Trophoblast cell (in vitro differentiated cells and primary cell): ENCODE results near the gene GLRA2.

Source experiments
- DNase-seq, 2 donors: peaks; one replicate each; pipeline ENCODE4 v3.0.0-alpha.2; 2016
- H2AFZ ChIP-seq: 2 replicates; pipeline ENCODE4 v1.6.1; 2013; ENCODE audit warnings: low read length, moderate library complexity, mild to moderate bottlenecking; ENCODE audit not compliant: insufficient read depth, poor library complexity
- H2AK5ac ChIP-seq: 2 replicates; pipeline ENCODE4 v1.6.1; 2013; ENCODE audit warnings: mild to moderate bottlenecking, low read length
- H2BK120ac ChIP-seq: 2 replicates; pipeline ENCODE4 v1.6.1; 2013; ENCODE audit warnings: low read length, mild to moderate bottlenecking, moderate library complexity; ENCODE audit not compliant: insufficient read depth, poor library complexity
- H2BK12ac ChIP-seq: 2 replicates; pipeline ENCODE4 v1.6.1; 2013; ENCODE audit warnings: mild to moderate bottlenecking, low read length, moderate library complexity
- H2BK5ac ChIP-seq: 2 replicates; pipeline ENCODE4 v1.6.1; 2013; ENCODE audit warnings: low read length, low read depth, moderate library complexity, mild to moderate bottlenecking; ENCODE audit not compliant: poor library complexity
- H3K14ac ChIP-seq: 2 replicates; pipeline ENCODE4 v1.6.1; 2013; ENCODE audit warnings: mild to moderate bottlenecking, low read length
- H3K18ac ChIP-seq: 2 replicates; pipeline ENCODE4 v1.6.1; 2013; ENCODE audit warnings: mild to moderate bottlenecking, low read length
- H3K23ac ChIP-seq: 2 replicates; pipeline ENCODE4 v1.6.1; 2013; ENCODE audit warnings: low read length
- H3K27ac ChIP-seq: 2 replicates; pipeline ENCODE4 v1.5.1; 2013; ENCODE audit warnings: low read depth, mild to moderate bottlenecking, inconsistent platforms, low read length, moderate library complexity
- H3K27me3 ChIP-seq: 2 replicates; pipeline ENCODE4 v1.6.1; 2013; ENCODE audit warnings: inconsistent platforms, mild to moderate bottlenecking, low read length, moderate library complexity; ENCODE audit not compliant: insufficient read depth
- H3K36me3 ChIP-seq, 2 experiments: 1 replicate in 1 of 2; 2 replicates in 1 of 2; pipeline ENCODE4 v1.6.1; 2013; ENCODE audit warnings: low read length in 2 of 2, mild to moderate bottlenecking in 2 of 2, moderate library complexity in 1 of 2; ENCODE audit not compliant: insufficient read depth in 2 of 2, control insufficient read depth in 1 of 2
- H3K4ac ChIP-seq: 2 replicates; pipeline ENCODE4 v1.6.1; 2013; ENCODE audit warnings: low read depth, mild to moderate bottlenecking, low read length, moderate library complexity
- H3K4me1 ChIP-seq, 2 experiments: 1 replicate in 1 of 2; 2 replicates in 1 of 2; pipeline ENCODE4 v1.6.1; 2013; ENCODE audit warnings: low read length in 2 of 2, mild to moderate bottlenecking in 2 of 2, moderate library complexity in 1 of 2; ENCODE audit not compliant: insufficient read depth in 2 of 2, control insufficient read depth in 1 of 2
- H3K4me2 ChIP-seq: 2 replicates; pipeline ENCODE4 v1.6.1; 2013; ENCODE audit warnings: inconsistent platforms, mild to moderate bottlenecking, low read length, moderate library complexity
- H3K4me3 ChIP-seq: 2 replicates; pipeline ENCODE4 v1.5.1; 2013; ENCODE audit warnings: mild to moderate bottlenecking, low read depth, low read length, inconsistent platforms
- H3K79me1 ChIP-seq: one replicate; pipeline ENCODE4 v1.6.1; 2013; ENCODE audit warnings: low read length
- H3K79me2 ChIP-seq: 2 replicates; pipeline ENCODE4 v1.6.1; 2013; ENCODE audit warnings: low read length, mild to moderate bottlenecking; ENCODE audit not compliant: control insufficient read depth, insufficient read depth, poor library complexity
- H3K9ac ChIP-seq: 2 replicates; pipeline ENCODE4 v1.6.1; 2013; ENCODE audit warnings: mild to moderate bottlenecking, low read length
- H3K9me3 ChIP-seq: 2 replicates; pipeline ENCODE4 v1.6.1; 2013; ENCODE audit warnings: low read depth, mild to moderate bottlenecking, control low read depth, inconsistent platforms, low read length; ENCODE audit not compliant: insufficient read depth
- H4K12ac ChIP-seq: 2 replicates; pipeline ENCODE4 v1.6.1; 2013; ENCODE audit warnings: low read depth, mild to moderate bottlenecking, low read length, moderate library complexity
- H4K8ac ChIP-seq: 2 replicates; pipeline ENCODE4 v1.6.1; 2013; ENCODE audit warnings: low read depth, mild to moderate bottlenecking, low read length, moderate library complexity
- H4K91ac ChIP-seq: one replicate; pipeline ENCODE4 v1.6.1; 2013; ENCODE audit warnings: low read depth, mild to moderate bottlenecking, low read length, moderate library complexity
- whole genome bisulfite sequencing: extraction: QIAGEN DNeasy Blood & Tissue Kit; methylation state at CpG from one replicate; pipeline ENCODE4 v1.1.7; 2013; ENCODE audit warnings: missing lambda C conversion rate; ENCODE audit not compliant: insufficient read length, insufficient coverage; ENCODE audit errors: extremely low coverage; 5-methylcytosine and 5-hydroxymethylcytosine counted together

Gene GLRA2

GRCh38 chrX:14694611-14695010 lies 165.3 kb downstream of the GLRA2 start:
- no peak overlapping the region for H2AK5ac ChIP-seq
- no peaks in the 10 kb centered on the region for H3K36me3 ChIP-seq
- no peak overlapping the region for H4K12ac ChIP-seq
- no peak overlapping the region for H3K14ac ChIP-seq
- no peaks in the 10 kb centered on the region for H3K79me2 ChIP-seq
- H3K27ac ChIP-seq: no peak overlapping the region
- no peak for DNase-seq
- no peak overlapping the region for H4K91ac ChIP-seq
- H2BK5ac ChIP-seq: no peak overlapping the region
- no peaks in the 10 kb centered on the region for H3K79me1 ChIP-seq
- no peak overlapping the region for H2BK120ac ChIP-seq
- H3K4me3 ChIP-seq: no peak overlapping the region
- H3K4me2 ChIP-seq: no peak overlapping the region
- H3K23ac ChIP-seq: no peak overlapping the region
- H2BK12ac ChIP-seq: no peak overlapping the region
- no peak overlapping the region for H3K18ac ChIP-seq
- H2AFZ ChIP-seq: no peak overlapping the region
- H3K9me3 ChIP-seq: no peaks in the 10 kb centered on the region
- no peak overlapping the region for H3K4ac ChIP-seq
- no peaks in the 10 kb centered on the region for H3K4me1 ChIP-seq
- no CpG with 5 or more reads among the region's 2 CpGs for WGBS
- H3K9ac ChIP-seq: no peak overlapping the region
- no peaks in the 10 kb centered on the region for H3K27me3 ChIP-seq
- no peak overlapping the region for H4K8ac ChIP-seq

GRCh38 chrX:14697451-14697850 lies 168.1 kb downstream of the GLRA2 start:
- no peak overlapping the region for H3K9ac ChIP-seq
- no CpG with 5 or more reads among the region's 3 CpGs for WGBS
- no peak overlapping the region for H3K23ac ChIP-seq
- H4K91ac ChIP-seq: no peak overlapping the region
- no peaks in the 10 kb centered on the region for H3K36me3 ChIP-seq
- H3K4me1 ChIP-seq: no peaks in the 10 kb centered on the region
- H2BK120ac ChIP-seq: no peak overlapping the region
- H2AK5ac ChIP-seq: no peak overlapping the region
- DNase-seq: peak; percentile 12 to 53
- H3K79me2 ChIP-seq: no peaks in the 10 kb centered on the region
- H3K18ac ChIP-seq: no peak overlapping the region
- no peaks in the 10 kb centered on the region for H3K9me3 ChIP-seq
- no peaks in the 10 kb centered on the region for H3K79me1 ChIP-seq
- H3K27me3 ChIP-seq: no peaks in the 10 kb centered on the region
- no peak overlapping the region for H3K14ac ChIP-seq
- H2BK5ac ChIP-seq: no peak overlapping the region
- H3K4ac ChIP-seq: no peak overlapping the region
- H3K4me2 ChIP-seq: no peak overlapping the region
- H2AFZ ChIP-seq: no peak overlapping the region
- H3K4me3 ChIP-seq: no peak overlapping the region
- no peak overlapping the region for H4K8ac ChIP-seq
- H4K12ac ChIP-seq: no peak overlapping the region
- no peak overlapping the region for H2BK12ac ChIP-seq
- H3K27ac ChIP-seq: no peak overlapping the region

GRCh38 chrX:14698790-14699189 lies 169.5 kb downstream of the GLRA2 start:
- no peak overlapping the region for H4K91ac ChIP-seq
- H3K27ac ChIP-seq: no peak overlapping the region
- no peak overlapping the region for H3K4me3 ChIP-seq
- H3K79me1 ChIP-seq: no peaks in the 10 kb centered on the region
- no peak overlapping the region for H4K8ac ChIP-seq
- H3K9ac ChIP-seq: no peak overlapping the region
- H2BK12ac ChIP-seq: no peak overlapping the region
- H3K9me3 ChIP-seq: no peaks in the 10 kb centered on the region
- DNase-seq: no peak
- no peak overlapping the region for H2BK5ac ChIP-seq
- H3K14ac ChIP-seq: no peak overlapping the region
- no peak overlapping the region for H3K4ac ChIP-seq
- H2BK120ac ChIP-seq: no peak overlapping the region
- no peaks in the 10 kb centered on the region for H3K27me3 ChIP-seq
- H3K4me1 ChIP-seq: no peaks in the 10 kb centered on the region
- no peak overlapping the region for H4K12ac ChIP-seq
- no peak overlapping the region for H3K18ac ChIP-seq
- no peaks in the 10 kb centered on the region for H3K79me2 ChIP-seq
- WGBS: no CpG with 5 or more reads among the region's 3 CpGs
- no peaks in the 10 kb centered on the region for H3K36me3 ChIP-seq
- H3K23ac ChIP-seq: no peak overlapping the region
- no peak overlapping the region for H2AFZ ChIP-seq
- H2AK5ac ChIP-seq: no peak overlapping the region
- no peak overlapping the region for H3K4me2 ChIP-seq

- no peak overlapping the region for H3K14ac ChIP-seq
- no peaks in the 10 kb centered on the region for H3K27me3 ChIP-seq
- H2BK120ac ChIP-seq: no peak overlapping the region
- H3K79me2 ChIP-seq: no peaks in the 10 kb centered on the region
- no peaks in the 10 kb centered on the region for H3K79me1 ChIP-seq
- no peak overlapping the region for H4K8ac ChIP-seq
- no peak for DNase-seq
- no peak overlapping the region for H3K4ac ChIP-seq
- H3K27ac ChIP-seq: no peak overlapping the region
- H2BK5ac ChIP-seq: no peak overlapping the region
- no peak overlapping the region for H3K9ac ChIP-seq
- no CpG with 5 or more reads among the region's 5 CpGs for WGBS
- no peak overlapping the region for H3K23ac ChIP-seq
- H4K12ac ChIP-seq: no peak overlapping the region
- no peak overlapping the region for H4K91ac ChIP-seq
- no peak overlapping the region for H2BK12ac ChIP-seq
- no peak overlapping the region for H2AFZ ChIP-seq
- H3K18ac ChIP-seq: no peak overlapping the region
- H2AK5ac ChIP-seq: no peak overlapping the region
- H3K4me3 ChIP-seq: no peak overlapping the region
- no peaks in the 10 kb centered on the region for H3K4me1 ChIP-seq
- H3K4me2 ChIP-seq: no peak overlapping the region
- no peaks in the 10 kb centered on the region for H3K9me3 ChIP-seq
- no peaks in the 10 kb centered on the region for H3K36me3 ChIP-seq
These were observed 171.6 kb downstream of the GLRA2 start for GRCh38 chrX:14700982-14701381.
